Endodermal cell (in vitro differentiated cells): Measurements from ENCODE around the gene MAL. TPM values are rescaled to one million over a fixed set of nuclear protein-coding genes. Genes with fewer than 3 reads are reported as not detected.
A peak's percentile ranks its signal among the peaks of the same experiment; 100 is the strongest.

Experiments
- DNase-seq: peaks from one replicate; pipeline ENCODE4 v3.0.0-alpha.2; 2017
- H3K27ac ChIP-seq: 2 replicates; pipeline ENCODE4 v1.5.1; 2013; ENCODE audit warnings: mild to moderate bottlenecking, low read depth, low read length, moderate library complexity
- H3K27me3 ChIP-seq: 2 replicates; pipeline ENCODE4 v1.6.1; 2013; ENCODE audit warnings: mild to moderate bottlenecking, low read length, moderate library complexity; ENCODE audit not compliant: insufficient read depth, control insufficient read depth, poor library complexity, severe bottlenecking
- H3K36me3 ChIP-seq: 2 replicates; pipeline ENCODE4 v1.7.0; 2013; ENCODE audit warnings: mild to moderate bottlenecking, low read length, moderate library complexity; ENCODE audit not compliant: control insufficient read depth, insufficient read depth
- H3K4me1 ChIP-seq: one replicate; pipeline ENCODE4 v1.7.0; 2013; ENCODE audit warnings: low read length; ENCODE audit not compliant: control insufficient read depth, insufficient read depth
- H3K4me3 ChIP-seq: 2 replicates; pipeline ENCODE4 v1.5.1; 2013; ENCODE audit warnings: mild to moderate bottlenecking, low read length, moderate library complexity
- H3K9ac ChIP-seq: 2 replicates; pipeline ENCODE4 v1.6.1; 2013; ENCODE audit warnings: mild to moderate bottlenecking, low read length, moderate library complexity; ENCODE audit not compliant: poor library complexity, severe bottlenecking; ENCODE audit errors: extremely low read depth
- H3K9me3 ChIP-seq: 2 replicates; pipeline ENCODE4 v1.6.1; 2013; ENCODE audit warnings: mild to moderate bottlenecking, low read length, moderate library complexity; ENCODE audit not compliant: control insufficient read depth
- H3K27ac Mint-ChIP-seq: 2 replicates; pipeline ENCODE4 v1.8.0; 2020; ENCODE audit warnings: mixed read lengths
- H3K27me3 Mint-ChIP-seq: 2 replicates; pipeline ENCODE4 v1.8.0; 2021; ENCODE audit warnings: mild to moderate bottlenecking, mixed read lengths; ENCODE audit not compliant: insufficient read depth
- H3K36me3 Mint-ChIP-seq: 2 replicates; pipeline ENCODE4 v1.8.0; 2020; ENCODE audit warnings: low read depth, mixed read lengths
- H3K4me1 Mint-ChIP-seq: 2 replicates; pipeline ENCODE4 v1.8.0; 2020; ENCODE audit warnings: mixed read lengths
- H3K4me3 Mint-ChIP-seq: 2 replicates; pipeline ENCODE4 v1.8.0; 2020; ENCODE audit warnings: mild to moderate bottlenecking, moderate library complexity, mixed read lengths
- H3K9me3 Mint-ChIP-seq: 2 replicates; pipeline ENCODE4 v1.8.0; 2020; ENCODE audit warnings: mild to moderate bottlenecking, mixed read lengths
- CTCF ChIP-seq: fragments of 200-600 bp; sonication (generic); conservative IDR thresholded peaks from 2 replicates; pipeline ENCODE4 v1.5.0; 2021; ENCODE audit warnings: antibody characterized with exemption, mild to moderate bottlenecking
- WGBS, 2 experiments: methylation state at CpG; one replicate each; pipeline versions ENCODE4 v1.1.5 to v1.1.7; 2013; ENCODE audit warnings: missing lambda C conversion rate in 2 of 2, mixed read lengths in 1 of 2; ENCODE audit not compliant: insufficient coverage in 1 of 2, insufficient read length in 1 of 2; 5-methylcytosine and 5-hydroxymethylcytosine counted together
- total RNA-seq, 2 donors: library from RNA; stranded (reverse); fragmentation: NEBNext Ultra II Directional in 1 of 2; extraction: Animal tissue kit (Norgen Biotek cat#: 25700) in 1 of 2; gene quantifications; 2 replicates in 1 of 2; 3 replicates in 1 of 2; pipeline ENCODE4 v1.2.1, GENCODE V29; 2021

MAL gene
- total RNA-seq, 2 donors from 2014 or later = not detected

DNA sequence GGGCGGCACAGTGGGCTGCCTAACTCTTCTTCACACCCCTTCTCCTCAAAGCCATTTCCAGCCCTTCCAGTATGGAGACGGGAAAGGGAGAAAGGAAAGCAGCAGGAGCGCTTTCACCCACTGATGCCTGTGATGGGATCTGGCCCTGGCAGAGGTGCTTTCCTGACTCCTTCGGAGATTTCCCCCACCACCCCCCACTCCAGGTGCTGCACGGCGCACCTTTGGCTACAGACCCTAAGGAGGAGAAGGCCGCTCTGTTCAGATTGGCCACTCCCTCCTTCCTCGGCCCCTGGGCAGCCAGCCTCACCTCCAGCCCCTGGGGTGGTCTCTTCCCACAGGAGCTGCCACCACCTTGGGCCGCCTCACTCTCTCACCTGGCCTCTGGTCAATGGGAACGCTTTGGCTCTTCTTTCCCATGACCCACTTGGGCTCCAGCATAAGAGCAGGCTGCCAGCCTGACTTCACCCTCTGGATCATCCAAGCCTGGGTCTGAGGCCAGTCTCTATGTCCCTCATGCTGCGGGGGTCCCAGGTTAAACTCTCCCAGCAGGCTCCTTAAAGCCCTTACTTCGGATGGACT lies 18.4 kb upstream of the MAL start:
- WGBS, 2 experiments = 88 to 100% methylated on average over 3 to 12 of the region's 12 CpGs
- TF ChIP-seq CTCF = no peak
- H3K27me3 Mint-ChIP-seq = no peaks in the 10 kb centered on the region
- Histone ChIP-seq H3K4me1 (no peaks in the 10 kb centered on the region), H3K9me3 (no peaks in the 10 kb centered on the region), H3K36me3 (no peaks in the 10 kb centered on the region), H3K4me3 (no peak overlapping the region), H3K9ac (no peak overlapping the region), H3K27ac (no peak overlapping the region), H3K27me3 (no peaks in the 10 kb centered on the region)
- H3K4me1 Mint-ChIP-seq = no peaks in the 10 kb centered on the region
- no peaks in the 10 kb centered on the region for H3K36me3 Mint-ChIP-seq
- DNase-seq = no peak
- H3K4me3 Mint-ChIP-seq = no peak overlapping the region
- no peaks in the 10 kb centered on the region for H3K9me3 Mint-ChIP-seq
- no peak overlapping the region for H3K27ac Mint-ChIP-seq

- H3K27me3 ChIP-seq = no peaks in the 10 kb centered on the region
- DNase-seq = peak; percentile 36
- TF ChIP-seq CTCF = no peak
- H3K9ac ChIP-seq = no peak overlapping the region
- no peak overlapping the region for H3K4me3 ChIP-seq
- H3K27ac ChIP-seq = no peak overlapping the region
- Mint-ChIP-seq H3K36me3 (no peaks in the 10 kb centered on the region), H3K4me3 (no peak overlapping the region), H3K4me1 (no peaks in the 10 kb centered on the region), H3K9me3 (no peaks in the 10 kb centered on the region), H3K27me3 (no peaks in the 10 kb centered on the region), H3K27ac (no peak overlapping the region)
- H3K36me3 ChIP-seq = no peaks in the 10 kb centered on the region
- WGBS, 2 experiments = 85 to 88% methylated on average over 8 of the region's 8 CpGs
- H3K4me1 ChIP-seq = no peaks in the 10 kb centered on the region
- no peaks in the 10 kb centered on the region for H3K9me3 ChIP-seq
Measured at GRCh38 chr2:95007822-95008221, 17.7 kb upstream of the MAL start.

GRCh38 chr2:95008306-95008705 lies 17.2 kb upstream of the MAL start:
- Histone ChIP-seq H3K9ac (no peak overlapping the region), H3K9me3 (no peaks in the 10 kb centered on the region), H3K4me1 (no peaks in the 10 kb centered on the region), H3K27ac (no peak overlapping the region), H3K27me3 (no peaks in the 10 kb centered on the region), H3K4me3 (no peak overlapping the region), H3K36me3 (no peaks in the 10 kb centered on the region)
- no peaks in the 10 kb centered on the region for H3K36me3 Mint-ChIP-seq
- no peaks in the 10 kb centered on the region for H3K27me3 Mint-ChIP-seq
- no peak overlapping the region for H3K4me3 Mint-ChIP-seq
- no peaks in the 10 kb centered on the region for H3K9me3 Mint-ChIP-seq
- no peaks in the 10 kb centered on the region for H3K4me1 Mint-ChIP-seq
- DNase-seq = no peak
- no peak for TF ChIP-seq CTCF
- no peak overlapping the region for H3K27ac Mint-ChIP-seq
- 80 to 83% methylated on average over 2 of the region's 2 CpGs for WGBS, 2 experiments
